Effector memory CD8-positive, alpha-beta T cell (primary cell): Measurements from ENCODE around the gene AMER2.

ENCODE experiments used
- ATAC-seq: fragments of 150-1000 bp; cut with Tn5 transposase; replicated peaks from 2 replicates; pipeline ENCODE4 v1.10.0; 2021; ENCODE audit warnings: mild to moderate bottlenecking, moderate library complexity
- DNase-seq, 3 experiments: peaks; one replicate each; pipeline ENCODE4 v3.0.0; 2021
- H3K27ac Mint-ChIP-seq, 2 donors: one replicate each; pipeline ENCODE4 v1.8.0; 2022; ENCODE audit warnings: mild to moderate bottlenecking in 2 of 2, mixed read lengths in 2 of 2, moderate library complexity in 2 of 2
- H3K27me3 Mint-ChIP-seq, 2 donors: one replicate each; pipeline ENCODE4 v1.8.0; 2022; ENCODE audit warnings: mixed read lengths in 2 of 2
- H3K36me3 Mint-ChIP-seq: one replicate; pipeline ENCODE4 v1.8.0; 2022; ENCODE audit warnings: mild to moderate bottlenecking, moderate library complexity, mixed read lengths; ENCODE audit not compliant: insufficient read depth
- H3K4me1 Mint-ChIP-seq, 2 donors: one replicate each; pipeline ENCODE4 v1.8.0; 2022; ENCODE audit warnings: low read depth in 2 of 2, mixed read lengths in 2 of 2
- H3K4me3 Mint-ChIP-seq, 2 donors: one replicate each; pipeline ENCODE4 v1.8.0; 2022; ENCODE audit warnings: mild to moderate bottlenecking in 2 of 2, mixed read lengths in 2 of 2, moderate library complexity in 2 of 2
- H3K9me3 Mint-ChIP-seq, 2 donors: one replicate each; pipeline ENCODE4 v1.8.0; 2022; ENCODE audit warnings: mixed read lengths in 2 of 2
- total RNA-seq, 9 experiments: gene quantifications; one replicate each; lab custom pipeline; 2026; lab: John Stamatoyannopoulos, UW

The AMER2 gene, protein sequence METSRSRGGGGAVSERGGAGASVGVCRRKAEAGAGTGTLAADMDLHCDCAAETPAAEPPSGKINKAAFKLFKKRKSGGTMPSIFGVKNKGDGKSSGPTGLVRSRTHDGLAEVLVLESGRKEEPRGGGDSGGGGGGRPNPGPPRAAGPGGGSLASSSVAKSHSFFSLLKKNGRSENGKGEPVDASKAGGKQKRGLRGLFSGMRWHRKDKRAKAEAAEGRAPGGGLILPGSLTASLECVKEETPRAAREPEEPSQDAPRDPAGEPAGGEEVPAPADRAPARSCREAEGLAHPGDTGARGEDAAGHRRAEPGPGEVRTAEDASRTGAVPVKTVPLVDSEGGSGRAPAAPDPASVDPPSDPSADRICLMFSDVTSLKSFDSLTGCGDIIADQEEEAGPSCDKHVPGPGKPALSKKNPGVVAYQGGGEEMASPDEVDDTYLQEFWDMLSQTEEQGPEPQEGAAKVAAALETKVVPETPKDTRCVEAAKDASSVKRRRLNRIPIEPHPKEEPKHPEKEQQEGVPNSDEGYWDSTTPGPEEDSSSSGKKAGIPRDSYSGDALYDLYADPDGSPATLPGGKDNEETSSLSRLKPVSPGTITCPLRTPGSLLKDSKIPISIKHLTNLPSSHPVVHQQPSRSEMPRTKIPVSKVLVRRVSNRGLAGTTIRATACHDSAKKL
- 0 to 0.06 (median 0) reads per million in 9 experiments for total RNA-seq

GRCh38 chr13:25171517-25172302 is at the start of gene AMER2:
AMER2 (minus strand) TSS chr13:25172288; CDS start chr13:25171619, 669 bp downstream.
- Mint-ChIP-seq H3K27ac (no peak within 1 kb of the TSS), H3K4me3 (peak within 1 kb of the TSS; percentile 57 to 58), H3K4me1 (peaks cover 8 to 11% of the 10 kb centered on the region in 2 donors), H3K36me3 (peaks cover 3% of the 10 kb centered on the region), H3K9me3 (no peaks in the 10 kb centered on the region), H3K27me3 (peaks cover 70 to 78% of the 10 kb centered on the region in 2 donors)
- no peak for DNase-seq
- no peak for ATAC-seq

DNA sequence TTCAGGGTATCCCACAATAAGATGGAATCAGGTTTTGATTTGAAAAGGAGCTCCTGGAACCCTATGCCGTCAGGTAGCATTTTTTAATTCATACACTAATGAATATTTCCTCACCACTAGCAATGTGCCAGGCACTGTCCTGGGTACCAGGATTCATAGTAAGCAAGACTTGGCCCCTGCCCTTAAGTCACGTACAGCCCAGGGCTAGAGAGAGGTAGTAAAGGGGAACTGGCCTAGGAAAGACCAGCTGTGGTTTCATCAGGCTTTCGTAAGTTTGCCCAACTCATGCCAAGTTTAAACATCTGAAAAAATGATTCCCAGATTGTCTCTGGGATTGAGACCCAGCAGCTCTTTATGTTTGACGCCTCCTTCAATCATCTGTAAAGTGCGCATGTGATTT is 45.9 kb upstream of the AMER2 start:
- ATAC-seq, result no peak
- Mint-ChIP-seq H3K4me3 (no peak overlapping the region), H3K27ac (no peak overlapping the region), H3K9me3 (no peaks in the 10 kb centered on the region), H3K27me3 (peaks cover 13 to 18% of the 10 kb centered on the region in 2 donors), H3K4me1 (no peaks in the 10 kb centered on the region), H3K36me3 (peaks cover 3% of the 10 kb centered on the region)
- no peak for DNase-seq

- Mint-ChIP-seq H3K4me3 (no peak overlapping the region), H3K27ac (no peak overlapping the region), H3K9me3 (no peaks in the 10 kb centered on the region), H3K4me1 (no peaks in the 10 kb centered on the region), H3K27me3 (peaks cover 7 to 10% of the 10 kb centered on the region in 2 donors), H3K36me3 (no peaks in the 10 kb centered on the region)
- ATAC-seq, result no peak
- DNase-seq, result no peak
Measured at GRCh38 chr13:25217023-25217885, 45.2 kb upstream of the AMER2 start.

GRCh38 chr13:25215253-25215575 is 43.1 kb upstream of the AMER2 start:
- Mint-ChIP-seq H3K36me3 (no peaks in the 10 kb centered on the region), H3K27me3 (peaks cover 7 to 10% of the 10 kb centered on the region in 2 donors), H3K4me3 (no peak overlapping the region), H3K4me1 (no peaks in the 10 kb centered on the region), H3K27ac (no peak overlapping the region), H3K9me3 (no peaks in the 10 kb centered on the region)
- ATAC-seq (no peak), DNase-seq (no peak)

GRCh38 chr13:25214491-25215252 is 42.6 kb upstream of the AMER2 start:
- Mint-ChIP-seq H3K27ac (no peak overlapping the region), H3K27me3 (peaks cover 7 to 10% of the 10 kb centered on the region in 2 donors), H3K4me1 (no peaks in the 10 kb centered on the region), H3K4me3 (no peak overlapping the region), H3K9me3 (no peaks in the 10 kb centered on the region), H3K36me3 (no peaks in the 10 kb centered on the region)
- no peak for ATAC-seq
- no peak for DNase-seq

DNA sequence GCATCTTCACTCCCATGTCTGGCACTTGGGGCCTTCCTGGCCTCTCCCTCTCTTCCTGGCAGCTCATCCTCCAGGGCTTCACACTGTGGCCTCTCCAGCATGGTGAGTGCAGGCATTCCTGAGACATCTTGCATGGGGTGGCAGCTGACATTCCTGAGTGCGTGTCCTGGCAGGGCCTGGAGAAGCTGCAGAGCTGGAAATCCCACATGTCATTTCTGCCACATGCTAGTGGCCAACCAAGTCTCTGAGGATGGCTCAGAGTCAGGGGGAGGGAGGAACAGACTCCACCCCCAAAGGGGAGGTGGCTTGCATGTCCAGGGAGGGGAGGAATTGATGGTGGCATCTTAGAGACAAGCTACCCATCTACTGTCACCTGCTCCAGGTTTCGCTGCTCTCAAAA is 41.6 kb upstream of the AMER2 start:
- no peak for ATAC-seq
- Mint-ChIP-seq H3K27ac (no peak overlapping the region), H3K4me1 (no peaks in the 10 kb centered on the region), H3K27me3 (peaks cover 7 to 10% of the 10 kb centered on the region in 2 donors), H3K9me3 (no peaks in the 10 kb centered on the region), H3K4me3 (no peak overlapping the region), H3K36me3 (no peaks in the 10 kb centered on the region)
- no peak for DNase-seq

GRCh38 chr13:25210842-25211569 is 38.9 kb upstream of the AMER2 start:
- peaks cover 6 to 28% of the 10 kb centered on the region in 2 donors for H3K27me3 Mint-ChIP-seq
- DNase-seq, result no peak
- H3K4me1 Mint-ChIP-seq, result no peaks in the 10 kb centered on the region
- ATAC-seq, result no peak
- H3K4me3 Mint-ChIP-seq, result no peak overlapping the region
- no peak overlapping the region for H3K27ac Mint-ChIP-seq
- no peaks in the 10 kb centered on the region for H3K36me3 Mint-ChIP-seq
- H3K9me3 Mint-ChIP-seq, result no peaks in the 10 kb centered on the region

DNA sequence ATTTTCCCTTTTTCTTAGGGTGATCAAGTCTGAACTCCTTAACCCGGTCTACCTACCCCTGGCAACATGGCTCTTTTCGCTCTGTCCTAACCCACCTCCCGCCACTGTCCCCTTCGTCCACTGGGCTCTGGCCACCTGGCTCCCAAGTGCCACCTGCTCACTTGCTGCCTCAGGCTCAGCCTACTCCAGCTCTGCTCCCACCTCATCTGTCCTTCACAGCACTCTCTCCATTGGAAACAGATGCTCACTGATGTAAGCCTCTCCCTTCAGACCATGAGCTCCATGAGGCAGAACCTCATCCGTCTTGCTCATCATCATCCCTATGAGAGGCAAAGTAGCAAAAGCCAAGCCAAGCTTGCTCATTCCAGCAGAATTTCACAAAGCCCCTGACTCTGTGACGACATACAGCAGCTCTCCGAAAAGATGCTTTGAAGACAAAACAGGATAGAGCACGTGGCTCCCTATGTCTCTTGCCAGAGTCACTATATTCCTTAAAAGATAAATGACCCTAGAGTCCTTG is 35.3 kb upstream of the AMER2 start:
- H3K27me3 Mint-ChIP-seq, result peaks cover 12 to 47% of the 10 kb centered on the region in 2 donors
- no peaks in the 10 kb centered on the region for H3K9me3 Mint-ChIP-seq
- H3K4me1 Mint-ChIP-seq, result no peaks in the 10 kb centered on the region
- no peak overlapping the region for H3K27ac Mint-ChIP-seq
- no peak overlapping the region for H3K4me3 Mint-ChIP-seq
- DNase-seq (no peak), ATAC-seq (no peak)
- H3K36me3 Mint-ChIP-seq, result no peaks in the 10 kb centered on the region

DNA sequence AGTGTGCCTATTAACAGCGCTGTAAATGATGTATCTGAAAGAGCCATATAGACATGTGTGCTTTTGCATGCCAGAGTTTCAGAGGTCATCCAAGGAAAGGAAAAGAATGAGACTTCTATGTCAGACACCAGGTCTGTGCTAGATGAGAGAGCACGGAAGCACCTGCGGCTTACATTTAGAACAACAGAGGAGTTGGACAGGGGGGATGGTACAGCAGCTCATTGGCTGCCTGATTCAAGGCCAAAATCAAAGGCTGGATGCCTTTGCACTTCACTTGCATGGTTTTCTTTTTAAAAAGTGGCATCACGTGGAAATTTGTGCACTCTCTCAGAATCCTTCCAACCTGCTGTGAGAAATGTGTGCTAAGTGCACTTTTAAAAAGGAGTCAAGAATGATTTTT is 32.8 kb upstream of the AMER2 start:
- Mint-ChIP-seq H3K9me3 (no peaks in the 10 kb centered on the region), H3K27me3 (peaks cover 25 to 55% of the 10 kb centered on the region in 2 donors), H3K36me3 (no peaks in the 10 kb centered on the region), H3K4me1 (no peaks in the 10 kb centered on the region), H3K27ac (no peak overlapping the region), H3K4me3 (no peak overlapping the region)
- DNase-seq (no peak), ATAC-seq (no peak)

DNA sequence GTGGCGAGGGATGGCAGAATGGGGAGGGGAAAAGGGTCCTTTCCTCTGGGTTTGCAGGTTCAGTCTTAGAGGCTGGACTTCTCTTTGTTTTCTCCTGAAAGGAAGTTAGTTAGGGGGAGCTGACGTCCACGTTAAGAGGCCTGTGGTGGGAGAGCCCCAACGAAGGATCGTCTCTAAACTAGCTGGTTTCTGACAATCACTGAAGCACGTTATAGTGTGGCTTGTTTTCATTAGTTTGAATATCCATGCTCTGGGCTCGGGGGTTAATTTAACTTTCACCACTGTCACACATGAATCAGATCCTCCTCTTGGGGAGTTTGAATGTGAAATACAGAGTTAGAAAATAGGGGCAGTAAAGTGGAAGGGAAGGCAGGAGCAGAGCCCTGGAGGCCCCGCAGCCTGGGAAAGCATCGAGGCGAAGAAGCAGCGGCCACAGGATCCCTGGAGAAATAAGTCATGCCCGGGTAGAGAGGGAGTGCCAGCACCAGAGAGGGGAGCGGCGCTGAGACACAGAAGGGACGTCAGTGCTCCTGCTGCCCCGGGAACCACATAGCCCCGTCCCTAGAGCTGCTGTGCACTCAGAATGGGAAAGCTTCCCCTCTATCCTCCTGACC is 31.1 kb upstream of the AMER2 start:
- Mint-ChIP-seq H3K36me3 (no peaks in the 10 kb centered on the region), H3K9me3 (no peaks in the 10 kb centered on the region), H3K27ac (no peak overlapping the region), H3K27me3 (peaks cover 28 to 57% of the 10 kb centered on the region in 2 donors), H3K4me1 (no peaks in the 10 kb centered on the region), H3K4me3 (no peak overlapping the region)
- ATAC-seq, result no peak
- DNase-seq, result no peak

GRCh38 chr13:25200783-25201182 is 28.7 kb upstream of the AMER2 start:
- no peak overlapping the region for H3K4me3 Mint-ChIP-seq
- H3K27me3 Mint-ChIP-seq, result peaks cover 40 to 61% of the 10 kb centered on the region in 2 donors
- ATAC-seq (no peak), DNase-seq (no peak)
- no peaks in the 10 kb centered on the region for H3K4me1 Mint-ChIP-seq
- H3K9me3 Mint-ChIP-seq, result no peaks in the 10 kb centered on the region
- H3K36me3 Mint-ChIP-seq, result no peaks in the 10 kb centered on the region
- no peak overlapping the region for H3K27ac Mint-ChIP-seq
